ENCODE data around the gene CLSTN3. TPM values are rescaled to one million over a fixed set of nuclear protein-coding genes. Genes with fewer than 3 reads are reported as not detected.

The CLSTN3 gene
- total RNA-seq, 1 donor from 2014 or later: 43.8 TPM

Other genes starting within 250 kb of the CLSTN3 start
- 13.4 TPM for gene LRRC23, start 225.5 kb upstream of the CLSTN3 start, total RNA-seq
- 36.9 TPM for gene ENO2, start 215.8 kb upstream of the CLSTN3 start, total RNA-seq
- gene ATN1, start 202.4 kb upstream of the CLSTN3 start, total RNA-seq: 140 TPM
- not detected for gene RNU7-1, start 186.6 kb upstream of the CLSTN3 start, total RNA-seq
- 177 TPM for gene C12orf57, start 186.3 kb upstream of the CLSTN3 start, total RNA-seq
- 35.0 TPM for gene PTPN6, start 179.0 kb upstream of the CLSTN3 start, total RNA-seq
- gene PHB2, start 159.7 kb upstream of the CLSTN3 start, total RNA-seq: 112 TPM
- 42.9 TPM for gene EMG1, start 159.5 kb upstream of the CLSTN3 start, total RNA-seq
- 34.7 TPM for gene LPCAT3, start 111.9 kb upstream of the CLSTN3 start, total RNA-seq
- 662 TPM for gene C1S, start 69.7 kb upstream of the CLSTN3 start, total RNA-seq
- 628 TPM for gene C1R, start 37.9 kb upstream of the CLSTN3 start, total RNA-seq
- 117 TPM for gene C1RL, start 21.2 kb upstream of the CLSTN3 start, total RNA-seq
- gene RBP5, start 1.5 kb upstream of the CLSTN3 start, total RNA-seq: 4.5 TPM
- 61.5 TPM for gene PEX5, start 59.3 kb downstream of the CLSTN3 start, total RNA-seq
- gene ACSM4, start 173.7 kb downstream of the CLSTN3 start, total RNA-seq: not detected

All from sciatic nerve (tissue), 1 donor.